CD4-positive, alpha-beta T cell treated with Interleukin-1 beta for 1 hour (primary cell): ENCODE measurements around the gene VPS26A.
A peak's percentile ranks its signal among the peaks of the same experiment; 100 is the strongest.
"Not testable (repeated sequence)": the region's sequence is repeated elsewhere in the genome, so short reads cannot be mapped to it uniquely, and the experiment has no call there.

Source experiments
- DNase-seq, 2 donors: peaks; one replicate each; pipeline ENCODE4 v3.0.0-alpha.2; 2020 to 2022

Gene VPS26A

GRCh38 chr10:69103784-69104183 lies 20.2 kb upstream of the VPS26A start:
- no peak for DNase-seq

- DNase-seq = no peak
Observed at GRCh38 chr10:69104994-69105790, 18.8 kb upstream of the VPS26A start.

- peak; percentile 43 to 44 for DNase-seq
Observed at GRCh38 chr10:69107176-69107490, 16.8 kb upstream of the VPS26A start.

- DNase-seq = no peak
Observed at GRCh38 chr10:69107699-69108098, 16.3 kb upstream of the VPS26A start.

- no peak for DNase-seq
Observed at GRCh38 chr10:69119896-69120295, 4.1 kb upstream of the VPS26A start.

- DNase-seq = no peak
Observed at GRCh38 chr10:69123306-69123746, 652 bp upstream of the VPS26A start.

GRCh38 chr10:69124563-69125268 lies 738 bp downstream of the VPS26A start:
- peak; percentile 74 to 75 for DNase-seq

GRCh38 chr10:69125554-69125953 lies 1.6 kb downstream of the VPS26A start:
- no peak for DNase-seq

GRCh38 chr10:69130251-69130650 lies 6.3 kb downstream of the VPS26A start:
- no peak for DNase-seq

GRCh38 chr10:69139961-69140360 lies 16.0 kb downstream of the VPS26A start:
- no peak for DNase-seq

- DNase-seq = no peak
Observed at GRCh38 chr10:69141304-69141703, 17.3 kb downstream of the VPS26A start.

GRCh38 chr10:69142074-69142473 lies 18.1 kb downstream of the VPS26A start:
- DNase-seq = not testable (repeated sequence)

- DNase-seq = no peak
Observed at GRCh38 chr10:69142983-69143382, 19.0 kb downstream of the VPS26A start.

GRCh38 chr10:69145329-69145728 lies 21.4 kb downstream of the VPS26A start:
- no peak for DNase-seq

GRCh38 chr10:69145864-69146263 lies 21.9 kb downstream of the VPS26A start:
- no peak for DNase-seq

- no peak for DNase-seq
Observed at GRCh38 chr10:69146759-69147158, 22.8 kb downstream of the VPS26A start.

- no peak for DNase-seq
Observed at GRCh38 chr10:69151984-69152383, 28.0 kb downstream of the VPS26A start.

GRCh38 chr10:69153227-69153626 lies 29.2 kb downstream of the VPS26A start:
- no peak for DNase-seq

GRCh38 chr10:69160809-69161241 lies 36.8 kb downstream of the VPS26A start:
- no peak for DNase-seq

GRCh38 chr10:69168493-69168892 lies 44.5 kb downstream of the VPS26A start:
- DNase-seq = no peak

GRCh38 chr10:69172241-69172982 lies 48.4 kb downstream of the VPS26A start:
- no peak for DNase-seq

GRCh38 chr10:69175326-69175725 lies 51.3 kb downstream of the VPS26A start:
- not testable (repeated sequence) for DNase-seq

GRCh38 chr10:69176823-69177222 lies 52.8 kb downstream of the VPS26A start:
- no peak for DNase-seq
